Peyer's patch (tissue), 4 donors: Measurements from ENCODE around the gene DHRS7C.

Experiments
- CTCF ChIP-seq, 6 experiments: fragments of 450-650 bp in 4 of 6; fragments of 200-600 bp in 2 of 6; sonication (generic) in 1 of 6; IDR thresholded peaks; one replicate each; pipeline ENCODE4 v1.5.1; 2017 to 2019; ENCODE audit warnings: antibody characterized with exemption in 6 of 6, mild to moderate bottlenecking in 3 of 6, moderate library complexity in 1 of 6
- POLR2A ChIP-seq, 2 donors: fragments of 450-650 bp; IDR thresholded peaks; one replicate each; pipeline ENCODE4 v1.5.1; 2017; ENCODE audit warnings: antibody characterized with exemption in 2 of 2, mild to moderate bottlenecking in 2 of 2, moderate library complexity in 2 of 2

GRCh38 chr17:9763643-9764042 lies 27.7 kb downstream of the DHRS7C start:
- TF ChIP-seq CTCF (IDR thresholded peaks at IDR 0.05) (no peak), POLR2A (IDR thresholded peaks at IDR 0.05) (no peak)
